Osteoblast (primary cell): Measurements from ENCODE around the gene GRPEL2. TPM values are rescaled to one million over a fixed set of nuclear protein-coding genes. Genes with fewer than 3 reads are reported as not detected.

Source experiments
- DNase-seq: peaks from one replicate; pipeline ENCODE4 v3.0.0; 2011; ENCODE audit warnings: low spot score, mixed read lengths; ENCODE audit not compliant: insufficient read length; ENCODE audit errors: missing footprints
- H2AFZ ChIP-seq: 2 replicates; pipeline ENCODE4 v1.6.0; 2011; ENCODE audit warnings: mild to moderate bottlenecking, low read length
- H3K27ac ChIP-seq: 2 replicates; pipeline ENCODE4 v1.5.1; 2011; ENCODE audit warnings: mild to moderate bottlenecking, low read depth, low read length, moderate library complexity
- H3K27me3 ChIP-seq: 2 replicates; pipeline ENCODE4 v1.6.0; 2012; ENCODE audit warnings: mild to moderate bottlenecking, control low read depth, inconsistent platforms, low read length, moderate library complexity; ENCODE audit not compliant: insufficient read depth
- H3K36me3 ChIP-seq: 2 replicates; pipeline ENCODE4 v1.5.1; 2011; ENCODE audit warnings: mild to moderate bottlenecking, low read length, control low read depth, moderate library complexity; ENCODE audit not compliant: insufficient read depth
- H3K4me1 ChIP-seq: 2 replicates; pipeline ENCODE4 v1.5.1; 2011; ENCODE audit warnings: mild to moderate bottlenecking, low read length, control low read depth, moderate library complexity; ENCODE audit not compliant: insufficient read depth
- H3K4me2 ChIP-seq: 2 replicates; pipeline ENCODE4 v1.6.0; 2011; ENCODE audit warnings: mild to moderate bottlenecking, low read length; ENCODE audit not compliant: insufficient read depth
- H3K4me3 ChIP-seq: fragments of 200-600 bp; sonication (generic); 3 replicates; pipeline ENCODE4 v1.5.1; 2012; ENCODE audit warnings: mild to moderate bottlenecking, low read length, inconsistent platforms; ENCODE audit not compliant: insufficient read depth
- H3K79me2 ChIP-seq: 2 replicates; pipeline ENCODE4 v1.6.0; 2012; ENCODE audit warnings: mild to moderate bottlenecking, low read length, control low read depth, inconsistent platforms; ENCODE audit not compliant: insufficient read depth
- H3K9me3 ChIP-seq: 2 replicates; pipeline ENCODE4 v1.5.1; 2011; ENCODE audit warnings: low read depth, low read length, control low read depth
- H4K20me1 ChIP-seq: 2 replicates; pipeline ENCODE4 v1.6.0; 2012; ENCODE audit warnings: mild to moderate bottlenecking, low read length, control low read depth; ENCODE audit not compliant: insufficient read depth
- total RNA-seq: library from RNA; depleted of rRNA; stranded (reverse); fragments of >200 nt; gene quantifications from 2 replicates; pipeline ENCODE4 v1.2.3, GENCODE V29; 2012
- TF ChIP-seq, protein P1 (sequence below): IDR thresholded peaks from 2 replicates; pipeline ENCODE4 v1.5.1; 2011; ENCODE audit warnings: mild to moderate bottlenecking, low read depth, low read length, moderate library complexity; ENCODE audit errors: extremely low read depth

GRPEL2 gene
- total RNA-seq, 1 donor: 34.7 TPM

DNA sequence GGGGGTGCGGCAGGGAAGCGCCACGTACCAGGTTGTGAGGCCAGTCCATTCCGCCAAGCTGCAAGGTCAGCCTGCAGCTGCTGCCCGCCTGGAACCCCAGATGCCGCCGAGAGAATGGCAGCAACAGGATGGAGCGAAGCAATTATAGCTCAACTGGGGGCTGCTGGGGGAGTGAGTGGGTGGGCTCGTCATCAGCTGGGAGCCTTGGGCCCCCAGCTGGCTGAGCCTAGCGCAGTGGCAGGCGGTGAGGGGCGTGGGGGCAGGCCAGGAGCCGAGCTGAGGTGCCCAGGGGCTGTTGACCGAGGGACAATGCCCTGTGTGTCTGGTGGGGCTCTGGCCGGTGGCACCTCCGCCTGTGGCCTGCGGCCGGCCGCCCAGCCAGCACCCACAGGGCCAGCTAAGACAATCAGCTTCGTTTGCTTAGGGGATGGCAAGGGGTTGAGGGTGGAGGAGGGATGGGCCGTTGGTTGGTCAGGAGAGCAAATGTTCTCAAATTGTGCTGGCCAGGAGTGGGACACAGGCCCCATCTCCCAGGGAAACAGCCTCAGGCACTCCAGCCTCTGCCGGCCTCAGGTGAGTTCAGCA lies 34.0 kb downstream of the GRPEL2 start, which contains the start of gene IL17B:
IL17B (minus strand) TSS at position 116 of the 585 bp plus-strand sequence; CDS start at position 49, 67 bp downstream.
- no peaks in the 10 kb centered on the region for H3K9me3 ChIP-seq
- no peaks in the 10 kb centered on the region for H3K36me3 ChIP-seq
- H3K4me2 ChIP-seq: no peak within 1 kb of the TSS
- no peak for DNase-seq
- H4K20me1 ChIP-seq: no peaks in the 10 kb centered on the region
- no peak within 1 kb of the TSS for H3K4me3 ChIP-seq
- no peaks in the 10 kb centered on the region for H3K27me3 ChIP-seq
- TF ChIP-seq, protein P1, sequence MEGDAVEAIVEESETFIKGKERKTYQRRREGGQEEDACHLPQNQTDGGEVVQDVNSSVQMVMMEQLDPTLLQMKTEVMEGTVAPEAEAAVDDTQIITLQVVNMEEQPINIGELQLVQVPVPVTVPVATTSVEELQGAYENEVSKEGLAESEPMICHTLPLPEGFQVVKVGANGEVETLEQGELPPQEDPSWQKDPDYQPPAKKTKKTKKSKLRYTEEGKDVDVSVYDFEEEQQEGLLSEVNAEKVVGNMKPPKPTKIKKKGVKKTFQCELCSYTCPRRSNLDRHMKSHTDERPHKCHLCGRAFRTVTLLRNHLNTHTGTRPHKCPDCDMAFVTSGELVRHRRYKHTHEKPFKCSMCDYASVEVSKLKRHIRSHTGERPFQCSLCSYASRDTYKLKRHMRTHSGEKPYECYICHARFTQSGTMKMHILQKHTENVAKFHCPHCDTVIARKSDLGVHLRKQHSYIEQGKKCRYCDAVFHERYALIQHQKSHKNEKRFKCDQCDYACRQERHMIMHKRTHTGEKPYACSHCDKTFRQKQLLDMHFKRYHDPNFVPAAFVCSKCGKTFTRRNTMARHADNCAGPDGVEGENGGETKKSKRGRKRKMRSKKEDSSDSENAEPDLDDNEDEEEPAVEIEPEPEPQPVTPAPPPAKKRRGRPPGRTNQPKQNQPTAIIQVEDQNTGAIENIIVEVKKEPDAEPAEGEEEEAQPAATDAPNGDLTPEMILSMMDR: no peak
- no peak within 1 kb of the TSS for H3K27ac ChIP-seq
- no peak within 1 kb of the TSS for H2AFZ ChIP-seq
- H3K4me1 ChIP-seq: peaks cover 4% of the 10 kb centered on the region
- no peaks in the 10 kb centered on the region for H3K79me2 ChIP-seq

DNA sequence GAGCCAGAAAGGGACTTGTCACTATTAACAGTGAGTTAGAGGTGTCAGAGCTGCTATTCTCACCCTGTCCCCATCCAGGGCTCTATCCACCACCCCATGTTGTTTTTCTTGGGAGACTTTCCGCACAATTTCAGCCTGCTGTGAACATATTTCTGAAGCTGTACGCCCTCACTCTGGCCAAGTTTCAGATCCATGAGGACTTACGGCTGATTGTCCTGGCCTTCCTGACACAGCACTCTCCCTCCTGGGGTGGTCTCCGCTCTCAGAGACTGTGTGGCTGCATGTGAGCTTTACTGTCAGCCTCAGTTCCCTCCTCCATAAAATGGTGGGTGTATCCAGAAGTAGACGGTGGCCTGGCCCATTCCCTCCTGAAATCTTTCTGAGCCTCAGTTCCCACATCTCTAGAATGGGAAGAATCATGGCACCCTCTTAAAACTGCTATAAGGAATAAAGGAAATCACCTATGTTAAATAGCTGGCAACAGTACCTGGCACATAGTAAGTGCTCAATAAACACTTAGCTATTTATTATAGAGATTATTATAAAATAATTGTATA lies 34.6 kb downstream of the GRPEL2 start:
- Histone ChIP-seq H3K79me2 (no peaks in the 10 kb centered on the region), H4K20me1 (no peaks in the 10 kb centered on the region), H2AFZ (no peak overlapping the region), H3K27ac (no peak overlapping the region), H3K4me3 (no peak overlapping the region), H3K9me3 (no peaks in the 10 kb centered on the region), H3K36me3 (no peaks in the 10 kb centered on the region), H3K27me3 (no peaks in the 10 kb centered on the region), H3K4me2 (no peak overlapping the region), H3K4me1 (peaks cover 4% of the 10 kb centered on the region)
- DNase-seq: no peak
- TF ChIP-seq, protein P1: no peak

DNA sequence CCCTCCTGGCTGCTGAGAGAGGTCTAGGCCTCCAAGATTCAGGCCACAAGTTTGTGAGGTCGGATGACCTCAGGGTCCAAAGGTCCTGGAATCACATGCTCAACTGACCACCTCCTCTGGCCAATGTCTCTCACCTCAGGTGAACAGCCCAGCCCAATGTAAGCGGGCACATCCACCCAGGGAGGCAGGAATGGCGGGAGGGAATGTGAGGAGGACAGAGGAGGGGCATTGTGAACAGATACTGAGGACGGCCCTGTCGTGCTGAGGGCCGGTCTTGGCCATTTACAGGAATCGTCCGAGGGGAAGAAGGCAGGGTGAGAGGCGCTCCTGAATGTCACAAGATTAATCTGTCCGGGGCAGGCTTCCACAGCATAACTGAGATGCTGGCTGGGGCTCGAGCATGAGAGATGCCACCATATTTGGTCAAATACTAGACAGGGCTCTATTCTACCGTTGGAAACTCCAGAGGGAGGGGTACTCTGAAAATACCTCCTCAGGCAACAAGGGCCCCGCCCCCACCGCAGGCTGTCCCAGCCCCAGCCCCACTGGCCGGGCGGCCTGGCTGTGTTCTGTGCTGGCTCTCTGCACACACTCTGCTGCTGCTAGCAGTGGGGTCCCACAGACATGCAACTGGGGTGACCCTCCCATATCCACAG lies 35.3 kb downstream of the GRPEL2 start:
- Histone ChIP-seq H3K4me1 (peaks cover 4% of the 10 kb centered on the region), H3K27ac (no peak overlapping the region)
- DNase-seq: no peak

More for the DNA sequence above, 35.3 kb downstream of the GRPEL2 start:
- H4K20me1 ChIP-seq: no peaks in the 10 kb centered on the region
- H3K4me3 ChIP-seq: no peak overlapping the region
- no peaks in the 10 kb centered on the region for H3K79me2 ChIP-seq
- no peak overlapping the region for H2AFZ ChIP-seq
- TF ChIP-seq, protein P1: no peak
- H3K9me3 ChIP-seq: no peaks in the 10 kb centered on the region
- H3K4me2 ChIP-seq: no peak overlapping the region
- no peaks in the 10 kb centered on the region for H3K36me3 ChIP-seq
- no peaks in the 10 kb centered on the region for H3K27me3 ChIP-seq
